ENCODE results near the gene DGKB.
A peak's percentile ranks its signal among the peaks of the same experiment; 100 is the strongest.

DGKB gene

GRCh38 chr7:14432924-14433323 lies 469.6 kb downstream of the DGKB start:
- FAIRE-seq, result no peak

- FAIRE-seq, result no peak
Measured at GRCh38 chr7:14430926-14431325, 471.6 kb downstream of the DGKB start.

GRCh38 chr7:14425559-14425958 lies 477.0 kb downstream of the DGKB start:
- no peak for FAIRE-seq

- no peak for FAIRE-seq
Measured at GRCh38 chr7:14424675-14425074, 477.9 kb downstream of the DGKB start.

GRCh38 chr7:14420768-14421167 lies 481.8 kb downstream of the DGKB start:
- no peak for FAIRE-seq

GRCh38 chr7:14419531-14419930 lies 483.0 kb downstream of the DGKB start:
- no peak for FAIRE-seq

GRCh38 chr7:14418633-14419032 lies 483.9 kb downstream of the DGKB start:
- peak; percentile 65 for FAIRE-seq

- no peak for FAIRE-seq
Measured at GRCh38 chr7:14414274-14414986, 488.1 kb downstream of the DGKB start.

- no peak for FAIRE-seq
Measured at GRCh38 chr7:14407246-14408015, 495.1 kb downstream of the DGKB start.

- FAIRE-seq, result no peak
Measured at GRCh38 chr7:14403587-14403986, 499.0 kb downstream of the DGKB start.

- no peak for FAIRE-seq
Measured at GRCh38 chr7:14400271-14400670, 502.3 kb downstream of the DGKB start.

GRCh38 chr7:14398526-14398925 lies 504.0 kb downstream of the DGKB start:
- FAIRE-seq, result no peak

GRCh38 chr7:14395860-14396259 lies 506.7 kb downstream of the DGKB start:
- no peak for FAIRE-seq

- FAIRE-seq, result no peak
Measured at GRCh38 chr7:14394786-14395185, 507.8 kb downstream of the DGKB start.

- peak; percentile 92 for FAIRE-seq
Measured at GRCh38 chr7:14389595-14389994, 513.0 kb downstream of the DGKB start.

GRCh38 chr7:14389181-14389591 lies 513.4 kb downstream of the DGKB start:
- FAIRE-seq, result no peak

GRCh38 chr7:14385074-14385473 lies 517.5 kb downstream of the DGKB start:
- no peak for FAIRE-seq

GRCh38 chr7:14381936-14382335 lies 520.6 kb downstream of the DGKB start:
- no peak for FAIRE-seq

- FAIRE-seq, result no peak
Measured at GRCh38 chr7:14381306-14381705, 521.2 kb downstream of the DGKB start.

- FAIRE-seq, result no peak
Measured at GRCh38 chr7:14380881-14381280, 521.7 kb downstream of the DGKB start.

GRCh38 chr7:14377646-14378266 lies 524.8 kb downstream of the DGKB start:
- no peak for FAIRE-seq

- FAIRE-seq, result no peak
Measured at GRCh38 chr7:14376711-14377110, 525.8 kb downstream of the DGKB start.

- no peak for FAIRE-seq
Measured at GRCh38 chr7:14375998-14376397, 526.6 kb downstream of the DGKB start.

GRCh38 chr7:14374336-14374735 lies 528.2 kb downstream of the DGKB start:
- no peak for FAIRE-seq

Measured in islet of Langerhans (tissue), 1 donor.